SK-N-SH (cell line): ENCODE measurements around the gene RFC4. TPM values are rescaled to one million over a fixed set of nuclear protein-coding genes. Genes with fewer than 3 reads are reported as not detected.

ENCODE experiments used
- CTCF ChIA-PET: fragments of 300-600, 350-600 bp; formaldehyde crosslinking; extraction: SDS; loops from one replicate; lab custom pipeline; 2021; lab: Yijun Ruan, JAX
- POLR2A ChIA-PET: fragments of 350-600 bp; sonication (Branson Sonifier 250); formaldehyde crosslinking; extraction: SDS; loops from one replicate; lab custom pipeline; 2020; ENCODE audit warnings: antibody characterized with exemption, inconsistent platforms; lab: Yijun Ruan, JAX
- DNase-seq: peaks from one replicate; pipeline ENCODE4 v3.0.0; 2012
- H2AFZ ChIP-seq: fragments of 200-600 bp; sonication (generic); 2 replicates; pipeline ENCODE4 v1.8.1; 2016; ENCODE audit warnings: antibody characterized with exemption, mild to moderate bottlenecking, low read depth
- H3F3A ChIP-seq: fragments of 200-600 bp; sonication (generic); replicated peaks from 2 replicates; pipeline ENCODE3; 2016; ENCODE audit warnings: antibody characterized with exemption, mild to moderate bottlenecking; ENCODE audit not compliant: insufficient read depth
- H3K27ac ChIP-seq, 2 experiments: fragments of 200-500 bp in 1 of 2; fragments of 200-600 bp in 1 of 2; sonication (Bioruptor generic) in 1 of 2; sonication (generic), shearing (Covaris generic) in 1 of 2; 2 replicates each; pipeline versions ENCODE4 v1.5.1 to v1.6.1; 2014 to 2016; ENCODE audit warnings: low read depth in 2 of 2, inconsistent platforms in 1 of 2, low read length in 1 of 2, mild to moderate bottlenecking in 1 of 2, mixed read lengths in 1 of 2
- H3K27me3 ChIP-seq: fragments of 200-600 bp; sonication (generic), shearing (Covaris generic); 2 replicates; pipeline ENCODE4 v1.6.1; 2016; ENCODE audit warnings: mixed run types; ENCODE audit not compliant: insufficient read depth
- H3K36me3 ChIP-seq, 2 experiments: fragments of 200-500 bp in 1 of 2; fragments of 200-600 bp in 1 of 2; sonication (Bioruptor generic) in 1 of 2; sonication (generic) in 1 of 2; replicated peaks in 1 of 2; 2 replicates each; pipeline versions ENCODE3 to v1.5.1; 2014 to 2016; ENCODE audit warnings: low read length in 1 of 2, mild to moderate bottlenecking in 1 of 2; ENCODE audit not compliant: insufficient read depth in 2 of 2, control insufficient read depth in 1 of 2
- H3K4me1 ChIP-seq, 2 experiments: fragments of 200-500 bp in 1 of 2; fragments of 200-600 bp in 1 of 2; sonication (Bioruptor generic) in 1 of 2; sonication (generic), shearing (Covaris generic) in 1 of 2; 2 replicates each; pipeline versions ENCODE4 v1.5.1 to v1.6.1; 2014 to 2016; ENCODE audit warnings: low read depth in 1 of 2, low read length in 1 of 2, mixed run types in 1 of 2; ENCODE audit not compliant: insufficient read depth in 2 of 2, control insufficient read depth in 1 of 2
- H3K4me2 ChIP-seq: fragments of 200-600 bp; sonication (generic), shearing (Covaris generic); 2 replicates; pipeline ENCODE4 v1.6.1; 2017; ENCODE audit warnings: mixed run types
- H3K4me3 ChIP-seq, 2 experiments: fragments of 200-500 bp in 1 of 2; fragments of 200-600 bp in 1 of 2; sonication (Bioruptor generic) in 1 of 2; sonication (generic), shearing (Covaris generic) in 1 of 2; 2 replicates each; pipeline versions ENCODE4 v1.5.1 to v1.8.1; 2014 to 2016; ENCODE audit warnings: low read depth in 2 of 2, inconsistent platforms in 1 of 2, low read length in 1 of 2, mild to moderate bottlenecking in 1 of 2, mixed read lengths in 1 of 2, moderate library complexity in 1 of 2
- H3K79me2 ChIP-seq: fragments of 200-600 bp; sonication (generic); 2 replicates; pipeline ENCODE4 v1.8.1; 2017; ENCODE audit warnings: mild to moderate bottlenecking; ENCODE audit not compliant: insufficient read depth
- H3K9ac ChIP-seq: fragments of 200-600 bp; sonication (generic); 2 replicates; pipeline ENCODE4 v1.6.1; 2017; ENCODE audit warnings: mixed run types
- H3K9me2 ChIP-seq: fragments of 200-600 bp; sonication (generic); 2 replicates; pipeline ENCODE4 v1.6.1; 2017; ENCODE audit warnings: mixed run types
- H3K9me3 ChIP-seq: fragments of 200-600 bp; sonication (generic); 2 replicates; pipeline ENCODE4 v1.6.1; 2017; ENCODE audit warnings: mixed run types, mild to moderate bottlenecking, moderate library complexity
- H4K20me1 ChIP-seq: fragments of 200-600 bp; sonication (generic); 2 replicates; pipeline ENCODE4 v1.6.1; 2017; ENCODE audit warnings: mild to moderate bottlenecking, mixed run types; ENCODE audit not compliant: insufficient read depth
- CHD2 ChIP-seq: fragments of 150-350 bp; IDR thresholded peaks from 2 replicates; pipeline ENCODE4 v1.6.1; 2018; ENCODE audit warnings: low read length; ENCODE audit not compliant: partially characterized antibody
- ELF1 ChIP-seq: IDR thresholded peaks from 2 replicates; pipeline ENCODE4 v1.4.0; 2012
- EP300 ChIP-seq, 2 experiments: IDR thresholded peaks; 2 replicates each; pipeline versions ENCODE4 v1.4.0 to v1.6.1; 2012; ENCODE audit warnings: borderline replicate concordance in 1 of 2, low read depth in 1 of 2, low read length in 1 of 2
- EZH2phosphoT487 ChIP-seq: fragments of 200-600 bp; sonication (generic); IDR thresholded peaks from 2 replicates; pipeline ENCODE4 v1.6.1; 2017; ENCODE audit warnings: low read depth, mixed run types, mild to moderate bottlenecking, antibody characterized with exemption, moderate library complexity, borderline replicate concordance
- FOSL2 ChIP-seq: IDR thresholded peaks from 2 replicates; pipeline ENCODE4 v1.4.0; 2012; ENCODE audit warnings: low read depth, mild to moderate bottlenecking, moderate library complexity, borderline replicate concordance
- FOXJ3 ChIP-seq: sonication (generic); formaldehyde crosslinking; IDR thresholded peaks from 2 replicates; pipeline ENCODE4 v1.5.1; 2020; ENCODE audit warnings: mild to moderate bottlenecking, missing genetic modification reagents
- GABPA ChIP-seq: IDR thresholded peaks from 2 replicates; pipeline ENCODE4 v1.4.0; 2012; ENCODE audit warnings: low read depth, mild to moderate bottlenecking
- MAX ChIP-seq: IDR thresholded peaks from 2 replicates; pipeline ENCODE4 v1.4.0; 2012; ENCODE audit warnings: low read depth
- RAD21 ChIP-seq: IDR thresholded peaks from 2 replicates; pipeline ENCODE4 v1.6.1; 2012; ENCODE audit warnings: mild to moderate bottlenecking, low read length
- RCOR1 ChIP-seq: fragments of 150-350 bp; IDR thresholded peaks from 2 replicates; pipeline ENCODE4 v1.6.1; 2017; ENCODE audit warnings: antibody characterized with exemption, low read length
- REST ChIP-seq: IDR thresholded peaks from 2 replicates; pipeline ENCODE4 v1.6.1; 2012; ENCODE audit warnings: mild to moderate bottlenecking, low read depth, low read length, moderate library complexity
- RFX5 ChIP-seq: IDR thresholded peaks from 2 replicates; pipeline ENCODE4 v1.6.1; 2012; ENCODE audit warnings: mild to moderate bottlenecking, improper control_type of control experiment, low read length
- SIN3A ChIP-seq: IDR thresholded peaks from 2 replicates; pipeline ENCODE4 v1.6.1; 2012; ENCODE audit warnings: low read depth, mild to moderate bottlenecking, low read length, moderate library complexity, borderline replicate concordance
- USF2 ChIP-seq: fragments of 150-350 bp; IDR thresholded peaks from 2 replicates; pipeline ENCODE4 v1.6.1; 2017; ENCODE audit warnings: antibody characterized with exemption, low read length, low read depth, borderline replicate concordance
- WGBS: methylation state at CpG from one replicate; pipeline ENCODE4 v1.1.6; 2017; ENCODE audit warnings: low lambda C conversion rate; 5-methylcytosine and 5-hydroxymethylcytosine counted together
- polyA plus RNA-seq, 3 experiments: library from polyadenylated mRNA; depleted of rRNA; stranded (reverse); fragments of >200 nt; gene quantifications; 2 replicates each; pipeline ENCODE4 v1.2.3, GENCODE V29; 2012
- TF ChIP-seq, protein P1 (sequence below): IDR thresholded peaks from 2 replicates; pipeline ENCODE4 v1.4.0; 2012; ENCODE audit warnings: low read depth, borderline replicate concordance

The RFC4 gene
- polyA plus RNA-seq, 1 of the 3 experiments (the other 2 are of a cell fraction) = 13.1 TPM

DNA sequence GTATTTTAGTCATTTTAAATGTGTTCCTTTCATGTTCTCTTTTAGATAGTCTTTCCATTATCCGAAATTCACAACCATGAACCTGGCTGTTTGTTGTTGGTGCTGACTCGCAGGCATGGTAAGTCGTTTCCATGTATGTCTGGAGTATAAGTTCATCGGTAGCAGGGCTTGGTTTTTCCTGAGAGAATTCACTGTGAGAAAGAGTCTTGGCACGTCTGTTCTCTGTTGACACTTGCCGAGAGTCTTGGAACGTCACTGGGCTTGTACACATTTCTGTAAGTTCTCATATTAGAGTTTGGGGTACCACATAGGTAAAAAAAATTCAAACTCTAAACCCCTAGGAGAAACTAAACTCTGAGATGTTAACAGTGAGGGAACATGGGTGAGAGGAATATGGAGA lies 52.3 kb downstream of the RFC4 start:
- no peaks in the 10 kb centered on the region; the same call in 1 of the 2 replicates for H3K27me3 ChIP-seq
- no peaks in the 10 kb centered on the region for H3K79me2 ChIP-seq
- no peak for TF ChIP-seq FOSL2
- TF ChIP-seq MAX = no peak
- TF ChIP-seq RFX5 = no peak
- WGBS = 86% methylated on average over 7 of the region's 7 CpGs
- no peaks in the 10 kb centered on the region for H3K36me3 ChIP-seq
- H3K4me2 ChIP-seq = no peak overlapping the region
- H4K20me1 ChIP-seq = no peaks in the 10 kb centered on the region
- no peaks in the 10 kb centered on the region for H3K4me1 ChIP-seq
- DNase-seq = no peak
- H2AFZ ChIP-seq = no peak overlapping the region
- CTCF ChIA-PET = interaction anchor here (0.7 to 2.9 kb wide), 3 partner anchors 131 to 1338 kb away, joined by 3 to 18 read pairs (median 3); no protein-coding TSS in a partner anchor
- POLR2A ChIA-PET = no interaction called here
- no peak overlapping the region for H3K9ac ChIP-seq
- H3K27ac ChIP-seq = no peak overlapping the region
- no peaks in the 10 kb centered on the region for H3K9me2 ChIP-seq
- peaks cover 4% of the 10 kb centered on the region for H3F3A ChIP-seq
- no peak overlapping the region for H3K4me3 ChIP-seq
- H3K9me3 ChIP-seq = no peaks in the 10 kb centered on the region

DNA sequence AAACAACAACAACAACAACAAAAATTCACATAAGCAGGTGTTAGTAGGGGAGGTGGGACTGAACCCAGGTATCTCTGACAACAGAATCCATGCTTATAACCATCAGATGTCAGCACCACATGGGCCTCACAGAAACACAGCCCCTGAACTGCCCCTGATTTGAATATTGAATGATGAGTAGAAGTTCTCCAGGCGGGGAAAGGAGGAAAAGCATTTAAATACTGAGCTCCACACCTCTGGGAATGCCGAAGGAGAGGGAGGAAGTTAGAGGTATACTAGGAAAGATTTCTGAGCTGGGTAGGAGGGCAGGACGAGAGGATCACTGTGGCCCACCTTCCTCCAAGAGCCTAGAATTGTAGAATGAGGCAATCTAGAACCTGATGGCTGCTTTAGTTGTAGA lies 54.8 kb downstream of the RFC4 start:
- CTCF ChIA-PET = interaction anchor here (2.9 kb wide), 1 partner anchor 137 kb away, joined by 18 read pairs; no protein-coding TSS in a partner anchor
- no peak for TF ChIP-seq ELF1
- no peak for TF ChIP-seq RAD21
- no peak for TF ChIP-seq SIN3A
- no peak for TF ChIP-seq GABPA
- TF ChIP-seq EP300 (IDR thresholded peaks at IDR 0.05; ENCODE audit: borderline replicate concordance in 1 of 2, low read depth in 1 of 2, low read length in 1 of 2) = no peak
- TF ChIP-seq FOXJ3 (CRISPR knock-in tag) = no peak
- no peak for TF ChIP-seq USF2
- no peak for TF ChIP-seq RFX5
- TF ChIP-seq RCOR1 = no peak
- no peak for TF ChIP-seq EZH2phosphoT487
- TF ChIP-seq CHD2 = no peak
- TF ChIP-seq REST = no peak
- no peak for TF ChIP-seq FOSL2
- TF ChIP-seq, protein P1, sequence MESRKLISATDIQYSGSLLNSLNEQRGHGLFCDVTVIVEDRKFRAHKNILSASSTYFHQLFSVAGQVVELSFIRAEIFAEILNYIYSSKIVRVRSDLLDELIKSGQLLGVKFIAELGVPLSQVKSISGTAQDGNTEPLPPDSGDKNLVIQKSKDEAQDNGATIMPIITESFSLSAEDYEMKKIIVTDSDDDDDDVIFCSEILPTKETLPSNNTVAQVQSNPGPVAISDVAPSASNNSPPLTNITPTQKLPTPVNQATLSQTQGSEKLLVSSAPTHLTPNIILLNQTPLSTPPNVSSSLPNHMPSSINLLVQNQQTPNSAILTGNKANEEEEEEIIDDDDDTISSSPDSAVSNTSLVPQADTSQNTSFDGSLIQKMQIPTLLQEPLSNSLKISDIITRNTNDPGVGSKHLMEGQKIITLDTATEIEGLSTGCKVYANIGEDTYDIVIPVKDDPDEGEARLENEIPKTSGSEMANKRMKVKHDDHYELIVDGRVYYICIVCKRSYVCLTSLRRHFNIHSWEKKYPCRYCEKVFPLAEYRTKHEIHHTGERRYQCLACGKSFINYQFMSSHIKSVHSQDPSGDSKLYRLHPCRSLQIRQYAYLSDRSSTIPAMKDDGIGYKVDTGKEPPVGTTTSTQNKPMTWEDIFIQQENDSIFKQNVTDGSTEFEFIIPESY = no peak

More for the DNA sequence above, 54.8 kb downstream of the RFC4 start:
- no peaks in the 10 kb centered on the region for H3K9me3 ChIP-seq
- no peaks in the 10 kb centered on the region for H3K36me3 ChIP-seq
- no peak overlapping the region for H3K4me2 ChIP-seq
- no peaks in the 10 kb centered on the region for H3K27me3 ChIP-seq
- no peaks in the 10 kb centered on the region for H3K79me2 ChIP-seq
- H3K9me2 ChIP-seq = no peaks in the 10 kb centered on the region
- WGBS = 69% methylated on average over 3 of the region's 3 CpGs
- DNase-seq = no peak
- H3F3A ChIP-seq = peaks cover 4% of the 10 kb centered on the region
- H4K20me1 ChIP-seq = no peaks in the 10 kb centered on the region
- POLR2A ChIA-PET = interaction anchor here (0.6 kb wide), 1 partner anchor 50 kb away, joined by 5 read pairs; no protein-coding TSS in a partner anchor
- H3K27ac ChIP-seq = no peak overlapping the region
- H3K9ac ChIP-seq = no peak overlapping the region
- no peak overlapping the region for H2AFZ ChIP-seq
- no peaks in the 10 kb centered on the region for H3K4me1 ChIP-seq
- H3K4me3 ChIP-seq = no peak overlapping the region
